ENCODE data around the gene FAM110C.
A peak's percentile ranks its signal among the peaks of the same experiment; 100 is the strongest.
"Not testable (repeated sequence)": the region's sequence is repeated elsewhere in the genome, so short reads cannot be mapped to it uniquely, and the experiment has no call there.

Gene FAM110C

GRCh38 chr2:42788-43187 lies 3.5 kb downstream of the FAM110C start:
- no peak for DNase-seq (ENCODE audit: low spot score)

GRCh38 chr2:40465-40864 lies 5.8 kb downstream of the FAM110C start:
- no peak for DNase-seq (ENCODE audit: low spot score)

- DNase-seq (ENCODE audit: low spot score) = no peak
Measured at GRCh38 chr2:38155-38554, 8.2 kb downstream of the FAM110C start.

GRCh38 chr2:36318-36717 lies 10.0 kb downstream of the FAM110C start:
- no peak for DNase-seq (ENCODE audit: low spot score)

GRCh38 chr2:35852-36251 lies 10.5 kb downstream of the FAM110C start:
- DNase-seq (ENCODE audit: low spot score) = no peak

- peak; percentile 67 for DNase-seq (ENCODE audit: low spot score)
Measured at GRCh38 chr2:33620-34019, 12.7 kb downstream of the FAM110C start.

- no peak for DNase-seq (ENCODE audit: low spot score)
Measured at GRCh38 chr2:32068-32467, 14.2 kb downstream of the FAM110C start.

GRCh38 chr2:29253-29652 lies 17.1 kb downstream of the FAM110C start:
- no peak for DNase-seq (ENCODE audit: low spot score)

- no peak for DNase-seq (ENCODE audit: low spot score)
Measured at GRCh38 chr2:28406-28975, 17.8 kb downstream of the FAM110C start.

GRCh38 chr2:26891-27290 lies 19.4 kb downstream of the FAM110C start:
- no peak for DNase-seq (ENCODE audit: low spot score)

GRCh38 chr2:25543-25942 lies 20.8 kb downstream of the FAM110C start:
- no peak for DNase-seq (ENCODE audit: low spot score)

- DNase-seq (ENCODE audit: low spot score) = not testable (repeated sequence)
Measured at GRCh38 chr2:24591-24990, 21.7 kb downstream of the FAM110C start.

GRCh38 chr2:24107-24506 lies 22.2 kb downstream of the FAM110C start:
- DNase-seq (ENCODE audit: low spot score) = no peak

- DNase-seq (ENCODE audit: low spot score) = no peak
Measured at GRCh38 chr2:23283-23682, 23.0 kb downstream of the FAM110C start.

GRCh38 chr2:22244-22643 lies 24.1 kb downstream of the FAM110C start:
- DNase-seq (ENCODE audit: low spot score) = not testable (repeated sequence)

GRCh38 chr2:20259-20658 lies 26.0 kb downstream of the FAM110C start:
- DNase-seq (ENCODE audit: low spot score) = not testable (repeated sequence)

- DNase-seq (ENCODE audit: low spot score) = no peak
Measured at GRCh38 chr2:19505-19904, 26.8 kb downstream of the FAM110C start.

GRCh38 chr2:18402-19271 lies 27.7 kb downstream of the FAM110C start:
- no peak for DNase-seq (ENCODE audit: low spot score)

- DNase-seq (ENCODE audit: low spot score) = not testable (repeated sequence)
Measured at GRCh38 chr2:15916-16315, 30.4 kb downstream of the FAM110C start.

- peak; percentile 31 for DNase-seq (ENCODE audit: low spot score)
Measured at GRCh38 chr2:11248-11941, 34.9 kb downstream of the FAM110C start.

GRCh38 chr2:10222-10875 lies 36.0 kb downstream of the FAM110C start:
- no peak for DNase-seq (ENCODE audit: low spot score)
